ENCODE data around the gene TSPAN8.

The TSPAN8 gene

DNA sequence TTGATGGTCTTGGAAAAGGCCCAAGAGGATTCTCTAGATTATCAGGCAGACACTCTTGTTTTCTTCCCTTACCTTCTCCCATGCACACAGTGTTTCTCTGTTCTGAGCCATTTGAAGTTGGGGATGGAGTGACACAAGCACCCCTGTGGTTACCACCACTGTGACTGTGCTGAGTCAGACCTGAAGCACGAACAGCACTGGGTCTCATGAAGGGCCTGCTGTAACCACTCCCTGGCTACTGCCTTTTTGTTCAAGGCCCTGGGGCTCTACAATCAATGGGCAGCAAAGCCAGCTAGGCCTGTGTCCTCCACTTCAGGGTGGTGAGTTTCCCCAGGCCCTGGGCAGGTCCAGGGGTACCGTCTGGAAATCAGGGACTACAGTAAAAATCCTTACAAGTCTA lies 65.5 kb downstream of the TSPAN8 start:
- H2AFZ ChIP-seq, result no peak overlapping the region
- no peak overlapping the region for H3K27ac ChIP-seq
- no peaks in the 10 kb centered on the region for H3K9me3 ChIP-seq (ENCODE audit: control insufficient read depth, low read length)
- no peaks in the 10 kb centered on the region for H3K27me3 ChIP-seq (ENCODE audit: control insufficient read depth, insufficient read depth, low read length)
- H3K36me3 ChIP-seq (ENCODE audit: control insufficient read depth, insufficient read depth, low read length), result no peaks in the 10 kb centered on the region
- H3K79me2 ChIP-seq, result no peaks in the 10 kb centered on the region
- TF ChIP-seq, protein P1, sequence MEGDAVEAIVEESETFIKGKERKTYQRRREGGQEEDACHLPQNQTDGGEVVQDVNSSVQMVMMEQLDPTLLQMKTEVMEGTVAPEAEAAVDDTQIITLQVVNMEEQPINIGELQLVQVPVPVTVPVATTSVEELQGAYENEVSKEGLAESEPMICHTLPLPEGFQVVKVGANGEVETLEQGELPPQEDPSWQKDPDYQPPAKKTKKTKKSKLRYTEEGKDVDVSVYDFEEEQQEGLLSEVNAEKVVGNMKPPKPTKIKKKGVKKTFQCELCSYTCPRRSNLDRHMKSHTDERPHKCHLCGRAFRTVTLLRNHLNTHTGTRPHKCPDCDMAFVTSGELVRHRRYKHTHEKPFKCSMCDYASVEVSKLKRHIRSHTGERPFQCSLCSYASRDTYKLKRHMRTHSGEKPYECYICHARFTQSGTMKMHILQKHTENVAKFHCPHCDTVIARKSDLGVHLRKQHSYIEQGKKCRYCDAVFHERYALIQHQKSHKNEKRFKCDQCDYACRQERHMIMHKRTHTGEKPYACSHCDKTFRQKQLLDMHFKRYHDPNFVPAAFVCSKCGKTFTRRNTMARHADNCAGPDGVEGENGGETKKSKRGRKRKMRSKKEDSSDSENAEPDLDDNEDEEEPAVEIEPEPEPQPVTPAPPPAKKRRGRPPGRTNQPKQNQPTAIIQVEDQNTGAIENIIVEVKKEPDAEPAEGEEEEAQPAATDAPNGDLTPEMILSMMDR (IDR thresholded peaks at IDR 0.05), result no peak
- H3K4me2 ChIP-seq (ENCODE audit: low read length), result no peak overlapping the region
- H3K9ac ChIP-seq, result no peak overlapping the region
- H3K4me3 ChIP-seq (ENCODE audit: low read depth, low read length), result no peak overlapping the region
- H3K4me1 ChIP-seq, result no peaks in the 10 kb centered on the region

DNA sequence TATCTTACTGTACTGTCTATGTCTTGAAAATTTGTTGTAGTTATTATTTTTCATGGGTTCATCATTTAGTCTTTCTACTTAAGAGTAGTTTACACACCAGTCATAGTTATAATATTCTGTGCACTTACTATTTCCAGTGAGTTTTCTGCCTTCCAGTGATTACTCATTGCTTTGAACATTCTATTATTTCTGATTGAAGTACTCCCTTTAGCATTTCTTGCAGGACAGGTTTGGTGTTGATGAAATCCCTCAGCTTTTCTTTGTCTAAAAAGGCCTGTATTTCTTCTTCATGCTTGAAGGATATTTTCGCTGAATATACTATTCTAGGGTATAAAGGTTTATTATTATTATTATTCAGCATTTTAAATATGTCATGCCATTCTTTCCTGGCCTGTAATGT lies 66.8 kb downstream of the TSPAN8 start:
- Histone ChIP-seq H3K4me1 (no peaks in the 10 kb centered on the region), H3K4me2 (ENCODE audit: low read length) (no peak overlapping the region), H3K27me3 (ENCODE audit: control insufficient read depth, insufficient read depth, low read length) (no peaks in the 10 kb centered on the region), H3K79me2 (no peaks in the 10 kb centered on the region), H3K27ac (no peak overlapping the region), H3K9me3 (ENCODE audit: control insufficient read depth, low read length) (no peaks in the 10 kb centered on the region), H3K36me3 (ENCODE audit: control insufficient read depth, insufficient read depth, low read length) (no peaks in the 10 kb centered on the region), H3K9ac (no peak overlapping the region), H2AFZ (no peak overlapping the region), H3K4me3 (ENCODE audit: low read depth, low read length) (no peak overlapping the region)
- TF ChIP-seq, protein P1 (IDR thresholded peaks at IDR 0.05), result no peak

DNA sequence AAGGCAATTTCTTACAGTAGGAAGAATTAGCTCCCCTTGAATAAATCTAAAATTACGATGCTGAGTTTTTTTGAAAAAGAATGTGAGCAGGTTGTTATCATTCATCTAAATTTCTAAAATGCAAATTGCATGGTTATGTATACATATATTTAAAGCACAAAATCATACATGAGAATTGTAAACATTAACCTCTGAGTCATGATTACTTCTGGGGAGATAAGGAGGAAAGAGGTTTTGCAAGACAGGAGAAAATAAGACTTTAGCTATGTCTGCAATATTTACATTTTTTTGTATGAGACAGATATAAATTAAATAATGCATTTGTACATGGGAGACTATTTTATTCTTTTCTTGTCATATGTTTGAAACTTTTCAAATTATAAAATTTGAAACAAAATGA lies 72.2 kb downstream of the TSPAN8 start:
- Histone ChIP-seq H3K9ac (no peak overlapping the region), H3K79me2 (no peaks in the 10 kb centered on the region), H3K27me3 (ENCODE audit: control insufficient read depth, insufficient read depth, low read length) (no peaks in the 10 kb centered on the region), H2AFZ (no peak overlapping the region), H3K27ac (no peak overlapping the region), H3K4me1 (no peaks in the 10 kb centered on the region), H3K9me3 (ENCODE audit: control insufficient read depth, low read length) (no peaks in the 10 kb centered on the region), H3K4me3 (ENCODE audit: low read depth, low read length) (no peak overlapping the region), H3K36me3 (ENCODE audit: control insufficient read depth, insufficient read depth, low read length) (no peaks in the 10 kb centered on the region), H3K4me2 (ENCODE audit: low read length) (no peak overlapping the region)
- TF ChIP-seq, protein P1 (IDR thresholded peaks at IDR 0.05), result no peak

DNA sequence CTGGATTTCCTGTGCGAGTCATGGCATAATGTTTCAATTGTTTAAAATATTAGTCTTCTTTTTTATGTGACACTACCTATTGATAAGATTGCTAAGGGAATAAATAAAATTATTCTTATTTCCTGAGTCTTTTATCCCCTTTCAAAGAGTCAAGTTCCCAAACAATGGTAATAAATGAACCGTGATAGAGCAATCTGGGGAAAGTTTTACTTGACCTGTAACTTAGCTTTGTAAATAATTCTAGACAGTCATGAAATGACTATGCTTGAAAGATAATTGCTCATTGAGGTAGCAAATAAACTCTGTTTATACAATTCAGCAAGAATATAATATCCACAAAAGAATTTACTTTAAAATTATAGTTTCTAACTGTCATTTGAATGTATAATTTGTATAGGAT lies 82.1 kb downstream of the TSPAN8 start:
- no peaks in the 10 kb centered on the region for H3K27me3 ChIP-seq (ENCODE audit: control insufficient read depth, insufficient read depth, low read length)
- no peaks in the 10 kb centered on the region for H3K9me3 ChIP-seq (ENCODE audit: control insufficient read depth, low read length)
- H3K4me2 ChIP-seq (ENCODE audit: low read length), result no peak overlapping the region
- no peak overlapping the region for H3K4me3 ChIP-seq (ENCODE audit: low read depth, low read length)
- H3K9ac ChIP-seq, result no peak overlapping the region
- no peak overlapping the region for H3K27ac ChIP-seq
- H3K36me3 ChIP-seq (ENCODE audit: control insufficient read depth, insufficient read depth, low read length), result no peaks in the 10 kb centered on the region
- TF ChIP-seq, protein P1 (IDR thresholded peaks at IDR 0.05), result no peak
- H3K4me1 ChIP-seq, result no peaks in the 10 kb centered on the region
- no peaks in the 10 kb centered on the region for H3K79me2 ChIP-seq
- H2AFZ ChIP-seq, result no peak overlapping the region
